Mucosa of gallbladder (tissue), 1 donor: ENCODE results near the gene PPFIA4. TPM values are rescaled to one million over a fixed set of nuclear protein-coding genes. Genes with fewer than 3 reads are reported as not detected.
A peak's percentile ranks its signal among the peaks of the same experiment; 100 is the strongest.
"Not testable (repeated sequence)": the region's sequence is repeated elsewhere in the genome, so short reads cannot be mapped to it uniquely, and the experiment has no call there.

Experiments
- DNase-seq: peaks from one replicate; pipeline ENCODE4 v3.0.0-alpha.2; 2020; ENCODE audit warnings: low spot score
- total RNA-seq: library from RNA; stranded (reverse); gene quantifications from one replicate; pipeline ENCODE4 v1.2.1, GENCODE V29; 2021
- donor health status: DM: no; HTN: no; CAD: no.

Gene PPFIA4
- total RNA-seq = 7.0 TPM

DNA sequence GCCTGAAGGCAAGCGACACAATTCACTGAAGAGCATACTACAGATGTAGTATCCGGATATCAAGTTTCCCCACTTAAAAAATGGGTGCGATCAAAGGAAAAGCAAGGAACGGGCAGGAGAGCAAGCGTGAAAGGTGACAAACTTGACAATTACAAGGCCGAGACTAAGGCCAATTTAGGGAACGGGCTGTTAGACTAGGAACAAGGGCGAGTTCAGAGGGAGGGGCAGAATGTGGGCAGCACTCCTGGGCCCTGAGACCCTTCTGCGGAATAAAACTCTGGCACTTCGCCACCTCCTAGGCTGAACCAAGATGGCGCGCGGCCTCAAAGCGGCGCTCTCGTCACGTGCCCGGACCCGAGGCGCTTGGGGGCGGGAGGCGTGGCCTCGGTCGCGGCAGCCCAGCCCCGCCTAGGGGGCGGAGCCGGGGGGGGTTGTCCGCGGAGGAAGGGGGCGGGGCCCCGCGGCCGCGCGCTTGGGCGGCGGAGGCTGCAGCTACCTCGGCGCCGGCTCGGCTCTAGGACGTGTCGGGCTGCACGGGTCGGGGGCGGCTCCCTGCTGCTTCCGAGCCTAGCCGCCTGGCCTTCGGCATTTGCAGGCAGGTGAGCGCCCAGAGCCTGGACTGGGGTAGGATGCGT, at the start of gene PPFIA4:
PPFIA4 (plus strand) TSS at position 461 of the 635 bp plus-strand sequence. CDS start 12,518 bp downstream, outside the sequence.
- DNase-seq = peak; percentile 88

DNA sequence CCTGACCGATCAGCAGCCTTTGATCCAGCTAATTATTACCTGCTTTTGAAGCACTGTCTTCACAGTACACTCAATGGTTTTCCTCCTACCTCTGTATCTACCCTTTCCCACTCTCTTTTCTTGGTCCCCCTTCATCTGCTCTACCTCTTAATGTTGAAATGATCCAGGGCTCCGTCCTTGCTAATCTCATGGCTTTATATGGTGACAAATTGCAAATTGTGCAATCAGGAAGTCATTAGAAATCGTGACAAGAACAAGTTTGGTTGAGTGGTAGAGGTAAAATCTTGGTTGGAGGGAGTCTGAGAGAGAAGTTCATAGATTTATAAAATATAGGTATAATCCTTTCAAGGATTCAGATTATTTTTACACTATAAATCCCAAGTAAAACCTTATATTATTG, 49.7 kb upstream of the PPFIA4 start:
- no peak for DNase-seq

DNA sequence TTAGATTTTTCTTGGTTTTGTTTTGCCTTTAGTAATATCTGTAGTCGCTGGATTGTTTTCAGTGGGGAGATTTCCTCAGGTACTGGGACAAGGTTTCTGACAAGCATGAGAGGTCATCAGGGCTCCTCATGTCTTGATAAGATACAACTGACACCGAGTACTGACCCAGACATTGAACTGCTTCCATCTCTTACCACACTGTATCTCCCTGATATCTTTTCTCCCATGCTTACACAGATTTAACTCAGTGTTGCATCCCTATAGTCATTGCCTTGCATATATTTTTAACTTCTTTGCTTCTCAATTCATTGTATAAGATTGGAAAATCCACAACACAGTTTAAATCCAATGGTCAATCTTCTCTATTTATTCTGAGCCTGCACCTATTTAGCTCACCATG, 46.8 kb upstream of the PPFIA4 start:
- no peak for DNase-seq

DNA sequence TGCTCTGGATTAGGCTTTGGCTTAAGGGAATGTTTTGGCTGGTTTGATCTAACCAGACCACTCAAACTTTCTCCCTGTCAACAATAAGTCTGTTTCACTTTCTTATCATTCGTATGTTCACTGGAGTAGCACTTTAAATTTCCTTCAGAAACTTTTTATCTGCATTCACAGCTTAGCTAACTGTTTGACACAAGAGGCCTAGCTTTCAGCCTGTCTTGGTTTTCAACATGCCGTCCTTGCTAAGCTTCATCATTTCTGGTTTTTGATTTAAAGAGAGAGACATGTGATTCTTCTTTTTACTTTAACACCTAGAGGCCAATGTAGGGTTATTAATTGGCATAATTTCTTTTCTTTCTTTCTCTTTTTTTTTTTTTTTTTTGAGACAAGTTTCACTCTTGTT, 44.4 kb upstream of the PPFIA4 start:
- DNase-seq = no peak

DNA sequence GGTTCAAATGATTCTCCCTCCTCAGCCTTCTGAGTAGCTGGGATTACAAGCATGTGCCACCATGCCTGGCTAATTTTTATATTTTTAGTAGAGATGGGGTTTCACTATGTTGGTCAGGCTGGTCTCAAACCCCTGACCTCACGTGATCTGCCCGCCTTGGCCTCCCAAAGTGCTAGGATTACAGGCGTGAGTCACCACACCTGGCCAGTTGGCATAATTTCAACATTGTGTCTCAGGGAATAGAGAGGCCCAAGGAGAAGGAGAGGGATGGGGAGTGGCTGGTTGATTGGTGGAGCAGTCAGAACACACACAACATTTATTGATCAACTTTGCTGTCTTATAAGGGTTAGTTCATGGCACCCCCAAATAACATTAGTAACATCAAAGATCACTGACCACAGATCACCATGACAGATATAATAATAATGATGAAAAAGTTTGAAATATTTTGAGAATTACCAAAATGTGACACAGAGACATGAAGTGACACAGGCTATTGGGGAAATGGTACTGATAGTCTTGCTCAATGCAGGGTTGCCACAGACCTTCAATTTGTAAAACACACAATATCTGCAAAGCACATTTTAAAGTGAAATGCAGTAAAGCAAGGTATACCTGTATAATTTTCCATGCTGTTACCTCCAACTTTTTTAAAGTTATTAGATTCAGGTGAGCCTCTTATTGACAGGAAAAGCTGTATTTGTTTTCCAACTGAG, 43.4 kb upstream of the PPFIA4 start:
- DNase-seq = no peak

DNA sequence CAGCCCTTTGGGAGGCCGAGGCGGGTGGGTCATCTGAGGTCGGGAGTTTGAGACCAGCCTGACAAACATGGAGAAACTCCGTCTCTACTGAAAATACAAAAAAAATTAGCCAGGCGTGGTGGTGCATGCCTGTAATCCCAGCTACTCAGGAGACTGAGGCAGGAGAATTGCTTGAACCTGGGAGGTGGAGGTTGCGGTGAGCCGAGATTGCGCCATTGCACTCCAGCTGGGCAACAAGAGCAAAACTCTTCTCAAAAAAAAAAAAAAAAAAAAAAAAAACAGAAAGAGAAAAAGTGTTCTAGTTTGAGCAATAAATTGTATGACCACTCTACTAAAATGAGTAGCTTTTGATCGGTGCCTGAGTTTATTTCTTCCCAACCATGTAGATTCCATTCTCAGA, 40.2 kb upstream of the PPFIA4 start:
- not testable (repeated sequence) for DNase-seq

DNA sequence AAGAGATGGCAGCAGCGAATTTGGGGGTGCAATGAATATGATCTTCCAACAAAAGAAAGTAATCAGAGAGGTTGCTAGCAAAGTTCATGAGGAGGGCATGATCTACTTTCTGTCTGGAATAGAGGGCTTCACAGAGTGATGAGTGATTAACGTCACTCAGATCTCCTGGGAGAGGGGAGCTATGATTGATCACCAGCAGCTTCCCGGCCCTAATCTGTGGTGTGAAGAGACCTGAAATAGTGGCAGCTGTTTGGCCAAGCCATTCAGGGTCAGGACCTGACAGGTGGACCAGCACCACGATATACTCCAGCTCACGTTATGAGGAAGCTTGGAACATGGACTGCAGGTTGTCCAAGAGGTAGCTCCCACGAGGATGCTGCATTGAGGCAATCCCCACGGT, 39.0 kb upstream of the PPFIA4 start:
- no peak for DNase-seq

DNA sequence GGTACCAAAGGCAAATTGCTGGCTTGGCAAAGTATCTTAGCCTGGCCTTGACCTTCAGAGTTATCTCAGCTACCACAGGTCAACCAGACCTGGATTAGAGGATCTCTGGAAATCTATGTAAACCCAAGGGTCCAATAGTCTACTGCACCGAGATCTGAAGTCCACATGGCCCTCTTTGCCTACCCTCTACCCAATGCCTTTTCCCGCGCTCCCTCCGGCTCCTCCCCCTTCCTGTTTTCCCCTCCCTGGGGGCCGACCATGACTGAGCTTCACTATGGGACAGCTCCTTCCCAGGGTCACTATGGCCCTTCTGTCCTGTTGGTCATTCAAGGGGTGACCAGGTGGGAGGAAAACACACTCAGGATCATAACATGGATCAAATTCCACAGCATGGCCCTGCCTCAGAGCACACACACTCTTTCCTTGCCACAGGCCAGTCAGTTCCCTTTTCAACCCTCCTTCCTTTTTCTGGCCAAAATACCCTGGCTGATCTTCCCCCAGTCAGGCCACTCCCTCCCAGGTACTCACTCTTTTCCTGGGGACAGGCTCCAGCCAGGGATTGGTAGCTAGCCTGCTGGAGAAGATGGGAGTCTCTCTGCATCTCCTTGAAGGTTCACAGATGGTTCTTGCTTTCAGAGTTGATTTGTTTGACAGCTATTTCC, 38.2 kb upstream of the PPFIA4 start:
- no peak for DNase-seq

DNA sequence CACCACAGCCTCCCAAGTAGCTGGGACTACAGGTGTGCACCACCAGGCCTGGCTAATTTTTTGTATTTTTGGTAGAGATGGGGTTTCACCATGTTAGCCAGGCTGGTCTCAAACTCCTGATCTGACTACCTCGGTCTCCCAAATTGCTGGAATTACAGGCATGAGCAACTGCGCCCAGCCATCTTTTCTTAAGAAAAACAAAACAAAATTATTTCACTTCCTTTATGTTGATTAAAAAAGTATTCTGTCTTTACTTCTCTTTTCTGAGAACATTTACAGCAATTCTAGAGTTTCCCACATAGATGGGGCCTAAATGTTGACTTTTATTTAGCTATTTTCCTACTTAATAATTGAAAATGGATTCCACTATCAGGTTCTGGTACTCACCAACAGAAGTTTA, 36.4 kb upstream of the PPFIA4 start:
- DNase-seq = no peak

DNA sequence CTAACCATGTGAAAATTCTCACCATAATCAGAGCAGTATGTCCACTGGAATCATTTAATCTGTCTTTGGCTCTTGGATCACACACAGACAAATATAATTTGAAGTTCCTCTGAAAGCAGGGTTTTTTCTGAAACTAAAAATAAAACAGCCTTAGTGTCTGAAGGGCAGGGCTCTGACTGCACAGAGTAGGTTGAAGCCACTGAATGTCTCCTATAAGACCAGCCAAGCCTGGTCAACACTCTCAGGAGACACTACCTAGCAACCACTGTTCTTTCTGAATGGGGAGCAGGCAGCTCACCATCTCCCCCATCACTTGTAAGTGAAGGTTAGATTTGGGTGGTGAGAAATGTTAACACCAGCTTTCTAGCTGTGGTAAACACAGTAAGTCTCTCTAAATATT, 35.2 kb upstream of the PPFIA4 start:
- DNase-seq = no peak

DNA sequence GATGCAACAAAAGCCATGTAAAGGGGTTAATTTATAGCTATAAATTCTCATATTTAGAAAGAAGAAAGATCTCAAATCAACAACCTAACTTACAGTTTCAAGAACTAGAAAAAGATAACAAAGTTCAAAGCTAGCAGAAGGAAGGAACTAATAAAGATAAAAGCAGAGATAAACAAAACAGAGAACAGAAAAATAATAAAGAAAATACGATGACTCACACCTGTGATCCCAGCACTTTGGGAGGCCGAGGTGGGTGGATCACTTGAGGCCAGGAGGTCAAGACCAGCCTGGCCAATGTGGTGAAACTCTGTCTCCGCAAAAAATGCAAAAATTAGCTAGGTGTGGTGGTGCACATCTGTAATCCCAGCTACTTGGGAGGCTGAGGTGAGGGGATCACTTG, 31.5 kb upstream of the PPFIA4 start:
- no peak for DNase-seq

DNA sequence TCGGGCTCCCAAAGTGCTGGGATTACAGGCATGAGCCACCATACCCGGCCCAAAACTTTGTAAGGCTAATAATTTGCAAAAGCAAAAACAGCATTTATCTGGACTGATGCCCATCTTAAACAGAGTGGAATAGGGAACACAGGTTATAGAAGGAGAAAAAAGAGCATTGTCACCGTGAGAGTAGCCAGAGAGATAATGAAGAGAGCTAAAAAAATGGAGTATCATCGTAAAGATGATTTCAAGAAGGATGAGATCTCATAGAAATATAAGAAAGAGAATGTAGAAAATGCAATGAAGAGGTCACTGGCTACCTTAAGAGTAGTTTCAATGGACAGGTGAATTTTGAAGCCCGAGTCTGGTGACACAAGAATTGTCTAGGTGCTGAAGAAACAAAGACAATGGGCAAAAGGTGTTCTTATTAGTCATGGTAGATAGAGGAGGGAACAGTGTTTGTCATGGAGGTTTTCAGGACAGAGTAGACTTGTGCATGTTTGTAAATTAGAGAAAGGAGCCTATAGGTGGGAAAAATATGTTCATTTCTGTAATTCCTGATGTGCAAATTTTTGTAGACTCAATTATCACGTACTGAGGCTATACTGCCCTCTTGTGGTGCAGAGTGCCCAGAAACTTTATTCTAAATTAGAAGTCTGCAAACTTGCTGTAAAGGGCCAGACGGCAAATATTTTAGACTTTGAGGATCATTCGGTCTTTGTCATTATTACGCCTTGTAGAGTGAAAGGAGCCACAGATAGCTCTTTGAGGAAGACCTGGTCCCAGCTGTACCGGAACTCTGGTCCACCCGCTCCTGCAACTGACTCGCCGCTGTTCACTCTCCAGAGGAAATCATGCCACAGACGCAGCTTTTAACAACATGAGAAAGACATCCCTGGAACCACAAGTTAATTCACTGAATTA, 27.2 kb upstream of the PPFIA4 start:
- peak; percentile 65 for DNase-seq

DNA sequence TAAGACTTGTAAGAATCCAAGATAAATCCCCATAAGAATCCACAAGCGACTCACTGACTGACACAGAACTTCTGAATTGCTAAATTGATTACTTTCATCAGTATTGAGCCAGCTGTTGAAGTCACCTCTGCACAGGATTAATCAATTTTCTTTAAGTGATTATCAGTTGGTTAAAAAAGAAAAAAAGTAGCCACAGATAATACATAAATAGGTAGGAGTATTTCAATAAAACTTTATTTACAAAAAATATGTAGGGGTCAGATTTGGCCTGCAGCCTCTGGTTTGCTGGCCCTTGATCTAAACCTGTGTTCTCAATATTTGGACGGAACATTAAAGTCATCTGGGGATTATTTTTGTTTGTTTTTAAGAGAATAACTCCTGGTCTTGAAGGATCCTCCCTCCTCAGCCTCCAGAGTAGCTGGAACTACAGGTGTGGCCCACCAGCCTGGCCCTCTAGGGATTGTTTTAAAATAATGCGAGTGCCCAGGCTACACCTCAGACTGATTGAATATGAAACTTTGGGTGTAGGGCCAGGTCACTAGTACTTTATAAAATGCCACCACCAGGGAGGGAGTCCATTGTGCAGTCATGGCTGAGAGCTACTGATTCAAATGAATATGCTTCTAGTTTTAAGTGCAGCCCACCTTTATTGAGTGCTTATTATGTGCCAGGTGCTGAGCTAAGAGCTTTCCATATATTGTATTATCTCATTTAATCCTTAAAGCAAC, 25.9 kb upstream of the PPFIA4 start:
- no peak for DNase-seq

DNA sequence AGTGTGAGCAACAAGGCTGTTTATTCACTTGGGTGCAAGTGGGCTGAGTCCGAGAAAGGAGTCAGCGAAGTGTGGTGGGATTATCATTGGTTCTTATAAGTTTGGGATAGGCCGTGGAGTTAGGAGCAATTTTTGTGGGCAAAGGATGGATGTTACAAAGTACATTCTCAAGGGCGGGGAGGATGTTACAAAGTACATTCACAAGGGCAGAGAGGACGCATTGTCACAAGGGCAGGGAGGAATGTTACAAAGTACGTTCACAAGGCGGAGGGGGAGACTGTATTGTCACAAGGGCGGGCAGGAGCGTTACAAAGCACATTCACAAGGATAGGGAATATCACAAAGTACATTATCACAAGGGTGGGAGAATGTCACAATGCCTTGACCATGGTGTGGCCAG, 24.3 kb upstream of the PPFIA4 start:
- no peak for DNase-seq

DNA sequence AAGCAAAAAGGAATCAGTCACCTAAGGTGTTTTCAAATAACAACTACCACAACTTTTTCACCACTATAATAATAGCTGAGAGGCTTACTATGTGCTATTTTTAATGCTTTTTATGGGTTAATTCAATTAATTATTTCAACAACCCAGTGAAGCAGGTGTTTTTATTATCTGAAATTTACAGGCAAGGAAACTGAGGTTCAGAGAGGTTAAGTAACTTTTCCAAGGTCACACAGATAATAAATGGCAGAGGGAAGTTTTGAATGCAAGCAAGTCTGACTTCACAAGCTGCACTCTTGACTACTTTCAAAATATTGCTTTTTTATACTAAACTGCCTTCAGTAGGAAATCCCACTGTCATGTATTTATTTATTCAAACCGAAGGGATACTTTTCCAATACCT, 23.3 kb upstream of the PPFIA4 start:
- DNase-seq = no peak

DNA sequence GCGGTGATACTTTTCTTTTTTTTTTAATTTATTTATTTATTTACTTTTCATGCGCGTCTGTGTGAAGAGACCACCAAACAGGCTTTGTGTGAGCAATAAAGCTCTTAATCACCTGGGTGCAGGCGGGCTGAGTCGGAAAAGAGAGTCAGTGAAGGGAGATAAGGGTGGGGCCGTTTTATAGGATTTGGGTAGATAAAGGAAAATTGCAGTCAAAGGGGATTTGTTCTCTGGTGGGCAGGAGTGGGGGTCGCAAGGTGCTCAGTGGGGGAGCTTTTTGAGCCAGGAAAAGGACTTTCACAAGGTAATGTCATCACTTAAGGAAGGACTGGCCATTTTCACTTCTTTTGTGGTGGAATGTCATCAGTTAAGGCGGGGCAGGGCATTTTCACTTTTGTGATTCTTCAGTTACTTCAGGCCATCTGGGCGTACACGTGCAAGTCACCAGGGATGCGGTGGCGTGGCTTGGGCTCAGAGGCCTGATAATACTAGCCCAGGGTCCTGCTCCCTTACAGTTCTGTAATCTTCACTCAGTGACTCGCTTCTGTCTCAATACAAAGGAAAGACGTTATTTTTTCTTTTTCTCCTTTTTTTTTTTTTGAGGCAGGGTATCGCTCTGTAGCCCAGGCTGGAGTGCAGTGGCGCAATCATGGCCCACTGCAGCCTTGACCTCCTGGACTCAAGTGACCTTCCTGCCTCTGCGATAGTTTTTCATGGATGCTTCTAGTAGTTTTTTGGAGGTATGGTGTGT, 20.7 kb upstream of the PPFIA4 start:
- not testable (repeated sequence) for DNase-seq

DNA sequence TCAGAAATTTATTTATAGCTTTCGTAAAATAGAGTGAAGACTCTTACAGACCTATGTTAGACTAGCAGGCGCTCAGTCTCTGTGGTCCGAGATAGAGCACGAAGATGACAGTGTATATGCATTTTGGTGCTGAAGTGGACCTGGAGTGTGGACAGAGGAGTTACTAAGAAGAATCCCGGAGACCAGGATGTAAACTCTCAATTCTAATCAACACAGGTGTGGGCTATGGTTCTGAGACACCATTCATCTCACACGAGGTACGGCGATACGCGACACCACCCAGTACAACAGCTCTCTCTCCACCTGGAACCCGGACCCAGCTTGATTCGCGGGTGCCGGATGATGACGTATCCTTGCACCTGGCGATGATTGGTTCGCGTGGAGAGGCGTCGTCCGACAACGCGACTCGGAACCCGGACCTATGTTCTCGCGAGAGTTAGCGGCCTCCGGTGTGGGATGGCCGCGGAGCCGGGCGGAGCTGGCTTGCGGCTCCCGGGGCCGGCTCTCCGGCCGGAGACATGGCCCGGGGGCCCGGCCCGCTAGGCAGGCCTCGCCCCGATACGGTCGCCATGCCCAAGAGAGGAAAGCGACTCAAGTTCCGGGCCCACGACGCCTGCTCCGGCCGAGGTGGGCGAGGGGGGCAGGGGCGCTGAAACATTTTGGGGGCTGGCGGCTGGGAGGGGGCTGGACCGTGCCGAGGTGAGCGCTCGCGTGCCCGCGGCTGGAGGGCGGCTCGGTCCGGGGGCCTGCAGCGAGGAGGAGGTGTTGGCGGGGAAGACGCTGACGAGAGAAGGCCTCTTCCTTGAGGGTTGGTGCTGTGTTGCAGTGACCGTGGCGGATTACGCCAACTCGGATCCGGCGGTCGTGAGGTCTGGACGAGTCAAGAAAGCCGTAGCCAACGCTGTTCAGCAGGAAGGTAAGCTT, 19.1 kb upstream of the PPFIA4 start, which contains the start of gene TMEM183A:
TMEM183A (plus strand) TSS at position 427 of the 924 bp plus-strand sequence; CDS start at position 519, 92 bp downstream.
- peak; percentile 97 for DNase-seq

DNA sequence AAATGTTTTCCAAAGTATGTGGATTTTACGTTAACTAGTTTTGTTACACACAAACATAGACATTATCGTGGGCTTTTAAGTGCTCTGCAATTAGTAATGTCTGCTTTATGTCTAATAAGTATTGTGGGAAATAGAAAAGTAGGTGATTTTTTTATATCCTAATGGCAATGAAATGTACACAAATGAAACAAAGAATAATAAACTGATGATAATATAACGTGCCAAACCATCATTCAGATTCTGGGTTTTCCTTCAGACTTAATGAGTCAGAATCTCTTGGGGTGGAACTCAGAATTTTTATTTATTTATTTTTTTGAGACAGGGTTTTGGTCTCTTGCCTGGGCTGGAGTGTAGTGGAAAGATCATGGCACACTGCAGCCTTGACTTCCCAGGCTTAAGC, 17.1 kb upstream of the PPFIA4 start:
- DNase-seq = no peak

DNA sequence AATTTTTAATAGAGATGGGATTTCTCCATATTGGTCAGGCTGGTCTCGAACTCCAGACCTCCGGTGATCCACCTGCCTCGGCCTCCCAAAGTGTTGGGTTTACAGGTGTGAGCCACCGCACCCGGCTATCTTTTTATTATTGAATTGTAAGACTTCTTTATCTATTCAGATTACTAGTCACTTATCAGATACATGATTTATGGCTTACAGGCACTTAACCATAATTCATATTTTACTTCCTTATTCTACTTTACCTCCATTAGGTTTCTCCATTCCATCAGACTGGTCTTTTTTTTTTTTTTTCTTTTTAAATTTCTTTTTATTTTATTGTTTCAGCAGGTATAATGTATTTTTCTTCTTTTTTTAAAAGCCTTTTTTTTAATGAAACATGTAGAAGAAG, 14.7 kb upstream of the PPFIA4 start:
- DNase-seq = no peak
